ENCODE results near the gene EGR4.

GRCh38 chr2:73258186-73258912, 35.0 kb downstream of the EGR4 start:
- no peak for TF ChIP-seq POLR2A (IDR thresholded peaks at IDR 0.05)
- TF ChIP-seq CTCF (IDR thresholded peaks at IDR 0.05) = no peak
